Measurements from ENCODE around the gene WDR88. TPM values are rescaled to one million over a fixed set of nuclear protein-coding genes. Genes with fewer than 3 reads are reported as not detected.

The WDR88 gene
- total and polyA plus RNA-seq, 2 of the 8 experiments (the other 6 are each of a cell fraction or from before 2014, with no cell fraction given), result not detected

GRCh38 chr19:33100894-33101644, 30.8 kb upstream of the WDR88 start (continued):
- TF ChIP-seq CHD7 (IDR thresholded peaks at IDR 0.05; ENCODE audit: insufficient replicate concordance, low read length) (no peak), ATF2 (IDR thresholded peaks at IDR 0.05; ENCODE audit: low read length) (no peak)

Data from H1 (cell line).